GM21447 (cell line): ENCODE results near the gene OTUB2.
A peak's percentile ranks its signal among the peaks of the same experiment; 100 is the strongest.

Experiments
- ATAC-seq: cut with Tn5 transposase; IDR thresholded peaks from one replicate; pipeline ENCODE4 v1.9.1; 2021; ENCODE audit not compliant: unreplicated experiment

The OTUB2 gene

DNA sequence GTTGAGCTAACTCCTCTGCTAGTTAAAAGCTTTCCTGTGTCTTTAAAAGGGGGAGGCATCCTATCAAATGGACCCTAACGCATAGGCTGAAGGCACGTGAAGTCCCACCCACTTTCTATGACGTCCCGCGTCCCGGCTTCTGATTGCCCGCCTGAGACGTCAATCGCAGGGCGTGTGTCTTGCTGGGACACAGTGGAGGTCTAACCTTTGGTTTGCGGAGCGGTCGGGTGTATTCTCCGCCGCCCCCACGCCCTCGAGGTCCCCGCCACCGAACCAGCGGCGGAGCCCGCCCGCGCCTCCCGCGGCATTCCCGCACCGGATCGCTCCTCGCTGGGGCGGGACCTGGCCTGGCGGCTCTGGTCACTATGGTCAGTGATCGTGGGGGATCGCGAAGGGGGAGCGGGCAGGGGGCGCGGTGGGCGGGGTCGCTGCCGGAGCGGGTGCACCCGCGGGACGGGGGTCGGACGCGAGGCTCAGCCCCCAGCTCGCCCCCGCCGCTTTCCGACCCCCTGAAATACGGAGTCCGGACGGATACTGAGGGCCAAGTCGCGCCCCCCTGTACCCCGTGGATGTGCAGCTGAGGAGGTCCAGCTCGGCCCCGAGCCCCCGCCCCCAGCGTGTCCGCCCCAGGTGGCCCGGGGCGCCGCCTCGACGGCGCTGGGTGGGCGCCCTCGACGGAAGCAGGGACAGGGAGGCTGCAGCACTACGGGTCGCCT is at the start of gene OTUB2:
OTUB2 (plus strand) TSS at position 168 of the 716 bp plus-strand sequence; CDS start at position 366, 198 bp downstream.
- ATAC-seq, result peak; percentile 99

DNA sequence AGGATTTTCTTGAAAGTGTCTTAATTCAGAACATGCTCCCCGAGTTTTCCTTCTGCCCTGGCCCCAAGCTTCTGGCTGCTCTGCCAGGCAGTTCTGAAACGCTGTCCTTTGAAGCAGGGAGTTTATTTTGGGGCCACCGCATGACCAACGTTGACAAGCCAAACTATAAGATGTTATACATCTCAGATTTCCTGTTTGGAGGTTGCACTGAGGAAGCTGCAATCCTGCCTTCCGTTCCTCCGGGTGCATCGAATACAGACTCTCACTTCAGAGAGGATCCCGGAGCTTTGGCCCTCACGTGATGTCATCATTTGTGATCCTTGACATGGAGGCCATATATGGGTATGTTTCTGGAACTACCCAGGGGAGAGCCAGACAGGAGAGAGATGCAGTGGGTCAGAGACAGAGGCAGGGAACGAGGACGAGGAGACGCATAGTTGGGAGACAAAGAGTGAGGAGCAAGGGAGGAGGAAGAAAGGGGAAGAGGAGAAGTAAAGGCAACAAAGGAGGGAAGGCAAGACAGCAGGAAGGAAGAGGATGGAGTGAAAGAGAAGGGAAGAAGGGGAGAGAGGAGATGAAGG is 49.6 kb upstream of the OTUB2 start, which contains the start of gene ASB2:
ASB2 (minus strand) TSS at position 94 of the 581 bp plus-strand sequence. CDS start 12,031 bp downstream, outside the sequence.
- ATAC-seq, result peak; percentile 23

DNA sequence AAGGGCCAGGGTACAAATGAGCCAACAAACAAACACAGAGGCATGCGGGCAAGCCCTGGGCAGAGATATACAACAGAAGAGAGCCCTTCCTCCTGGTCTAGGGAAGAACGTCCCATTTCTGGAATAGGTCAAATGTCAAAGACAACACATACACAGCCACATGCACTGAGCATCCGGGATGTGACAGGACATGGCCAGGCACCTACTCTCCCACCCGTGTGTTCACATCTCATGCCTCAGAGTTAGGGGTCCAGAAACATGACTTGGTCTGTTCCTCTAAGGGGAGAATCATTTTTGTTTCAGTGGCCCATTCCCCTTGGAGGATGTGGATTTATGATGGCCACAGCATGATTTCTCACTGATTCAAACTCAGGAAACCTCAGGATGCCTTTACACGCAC is 49.0 kb upstream of the OTUB2 start:
- ATAC-seq, result no peak

DNA sequence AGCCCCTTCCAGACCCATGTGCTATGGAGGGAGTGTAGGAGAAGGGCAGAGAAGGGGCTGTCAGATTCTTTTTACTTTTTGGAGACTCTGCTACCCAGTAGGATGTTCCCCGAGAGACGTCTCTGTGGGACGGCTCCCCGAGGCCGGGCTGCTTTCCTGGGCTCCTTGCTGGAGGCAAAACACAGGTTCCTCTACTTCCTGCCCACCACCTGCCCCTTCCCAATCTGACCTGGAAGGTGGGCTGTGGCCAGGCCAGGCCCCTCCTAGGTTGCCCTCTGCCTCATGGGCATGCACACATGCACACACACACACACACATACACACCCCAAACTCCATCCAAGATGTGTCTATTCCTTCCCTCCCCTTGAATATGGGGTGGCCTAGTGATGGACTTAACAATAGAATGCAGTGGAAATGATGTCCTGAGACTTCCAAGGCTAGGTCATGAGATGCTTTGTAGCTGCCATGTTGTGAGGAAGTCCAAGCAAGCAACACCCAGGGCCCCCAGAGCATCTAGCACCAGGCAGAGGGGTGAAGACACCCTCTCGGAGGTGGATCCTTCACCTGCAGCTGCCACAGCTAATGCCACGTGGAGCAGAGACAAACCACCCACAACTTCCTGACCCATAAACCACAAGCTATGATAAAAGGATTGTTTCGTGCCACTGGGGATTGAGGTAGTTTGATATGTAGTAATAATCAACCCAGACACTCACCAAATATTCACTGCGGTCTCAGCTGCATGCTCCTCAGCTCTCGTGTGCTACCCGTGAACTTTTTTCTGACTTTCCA is 48.2 kb upstream of the OTUB2 start:
- ATAC-seq, result peak; percentile 45

DNA sequence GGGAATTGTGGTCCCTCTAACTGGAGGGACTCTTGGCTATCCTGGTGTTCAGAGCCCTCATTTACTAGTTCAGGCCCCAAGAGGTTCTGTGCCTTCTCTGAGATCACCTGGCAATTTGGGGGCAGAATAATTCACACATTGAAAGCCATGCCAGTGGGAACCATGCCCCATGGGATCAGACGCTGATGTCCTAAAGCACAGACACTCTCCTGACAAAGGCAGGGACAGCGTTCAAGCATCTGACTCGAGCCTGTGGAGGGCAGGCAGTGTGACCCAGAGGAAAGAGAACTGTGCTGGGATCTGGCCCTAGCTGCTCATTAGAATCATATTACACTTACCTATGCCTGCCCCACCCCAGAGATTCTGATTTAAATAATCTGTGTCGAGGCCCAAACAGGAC is 47.4 kb upstream of the OTUB2 start:
- ATAC-seq, result no peak

DNA sequence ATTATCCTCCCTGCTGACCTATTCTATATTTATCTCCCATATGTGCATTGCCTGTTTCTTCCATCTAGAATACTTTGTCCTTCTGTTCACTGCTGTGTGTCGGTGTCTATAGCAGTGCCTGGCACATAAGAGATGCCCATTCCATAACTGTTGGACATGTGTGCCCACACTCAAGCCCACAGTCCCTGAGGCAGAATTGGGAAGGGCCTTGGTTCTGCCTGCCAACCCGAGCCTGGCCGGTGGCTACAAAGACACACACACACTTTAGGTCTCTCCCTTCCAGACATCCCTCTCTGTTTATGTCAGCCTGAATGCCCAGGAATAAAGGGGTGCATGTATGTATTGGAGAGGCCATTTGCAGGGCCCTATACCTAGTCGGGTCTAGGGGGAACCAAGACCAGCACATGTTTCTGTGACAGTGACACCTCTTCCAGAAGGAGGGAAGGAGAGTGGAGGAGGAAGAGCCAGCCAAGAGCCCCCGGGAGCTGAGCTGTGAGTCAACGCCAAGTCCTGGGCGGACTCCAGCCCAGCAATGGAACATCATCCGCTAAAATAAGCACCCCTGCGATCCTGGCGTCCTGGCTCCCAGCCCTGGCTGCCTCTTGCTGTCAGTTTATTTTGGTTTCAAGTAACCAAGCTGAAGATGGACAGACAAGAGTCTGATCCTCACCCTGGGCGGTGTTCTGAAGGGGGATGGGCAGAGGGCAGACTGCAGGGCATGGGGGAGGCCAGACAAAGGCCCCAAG is 45.5 kb upstream of the OTUB2 start:
- no peak for ATAC-seq

DNA sequence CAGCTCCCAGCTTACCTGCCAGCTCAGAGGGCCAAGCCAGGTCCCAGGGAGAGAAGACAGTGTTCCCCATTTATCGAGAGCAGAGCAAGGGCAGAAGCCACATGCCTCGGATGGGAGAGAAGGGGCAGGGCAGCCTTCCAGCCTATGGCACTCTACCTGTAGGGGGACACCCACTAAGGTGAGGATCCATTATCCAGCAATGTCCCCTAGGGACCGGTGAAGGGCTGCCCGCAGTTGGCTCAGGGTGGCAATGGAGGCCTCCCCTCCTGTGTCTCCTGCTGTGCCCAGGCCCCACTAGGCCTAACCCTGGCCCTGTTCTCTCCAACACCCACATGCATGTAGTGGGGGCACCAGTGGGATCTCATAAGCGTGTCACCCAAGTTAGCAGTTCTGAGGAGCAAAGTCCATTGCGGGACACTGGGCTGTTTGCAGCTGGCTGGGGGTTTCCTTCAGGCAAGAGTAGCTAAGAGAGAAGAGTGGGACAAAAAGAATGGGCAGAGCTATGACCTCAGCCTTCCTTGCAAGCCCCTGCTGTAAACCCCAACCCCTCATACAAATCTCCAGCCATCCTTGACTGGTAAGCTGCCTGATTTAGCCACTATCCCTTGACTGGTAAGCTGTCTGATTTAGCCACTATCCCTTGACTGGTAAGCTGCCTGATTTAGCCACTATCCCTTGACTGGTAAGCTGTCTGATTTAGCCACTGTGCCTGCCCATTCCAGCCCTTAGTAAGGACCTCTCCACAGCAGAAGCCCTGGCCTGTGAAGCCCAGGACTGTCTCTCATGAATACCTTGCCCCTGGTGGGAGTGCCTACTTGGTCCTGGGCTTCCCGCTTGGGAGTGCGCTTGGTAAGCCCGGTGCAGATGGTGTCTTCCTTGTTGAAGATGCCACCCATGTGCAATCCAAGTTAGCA is 44.6 kb upstream of the OTUB2 start:
- ATAC-seq, result no peak

DNA sequence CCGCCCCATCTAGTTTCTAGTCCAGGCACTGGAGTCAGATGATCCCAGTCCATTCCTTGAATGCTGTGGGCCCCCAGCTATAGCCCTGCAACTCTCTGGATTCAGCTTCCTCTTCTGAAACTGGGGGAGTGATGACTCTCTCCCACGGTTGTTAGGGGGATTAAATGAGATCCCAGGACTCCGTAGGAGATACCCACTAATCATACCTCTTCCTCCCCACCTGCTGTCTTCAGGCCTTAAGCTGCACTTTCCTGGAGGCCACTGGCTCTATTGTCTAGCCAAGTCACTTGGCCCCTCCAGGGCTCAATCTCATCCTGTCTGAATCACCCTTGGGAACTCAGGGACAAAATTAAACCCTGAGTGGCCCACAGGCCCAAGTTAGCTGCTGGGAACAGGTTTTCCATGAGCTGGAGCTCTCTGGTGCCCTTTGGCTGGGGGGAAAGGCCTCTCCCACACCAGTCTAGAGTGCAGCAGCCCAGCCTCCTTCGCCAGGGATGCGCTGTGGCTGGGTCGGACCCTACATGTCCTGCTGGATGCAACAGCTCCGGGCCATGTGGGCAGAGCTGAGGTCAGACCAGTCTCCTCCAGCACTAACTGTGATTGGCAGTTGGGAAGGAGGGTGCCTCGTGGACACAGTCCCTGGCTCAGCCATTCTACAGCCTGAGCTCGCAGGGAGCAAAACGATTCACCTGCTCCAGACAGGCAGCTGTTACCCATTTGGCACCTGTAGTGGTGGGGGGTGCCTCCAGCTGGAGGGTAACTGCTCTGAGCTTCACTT is 43.7 kb upstream of the OTUB2 start:
- ATAC-seq, result no peak

DNA sequence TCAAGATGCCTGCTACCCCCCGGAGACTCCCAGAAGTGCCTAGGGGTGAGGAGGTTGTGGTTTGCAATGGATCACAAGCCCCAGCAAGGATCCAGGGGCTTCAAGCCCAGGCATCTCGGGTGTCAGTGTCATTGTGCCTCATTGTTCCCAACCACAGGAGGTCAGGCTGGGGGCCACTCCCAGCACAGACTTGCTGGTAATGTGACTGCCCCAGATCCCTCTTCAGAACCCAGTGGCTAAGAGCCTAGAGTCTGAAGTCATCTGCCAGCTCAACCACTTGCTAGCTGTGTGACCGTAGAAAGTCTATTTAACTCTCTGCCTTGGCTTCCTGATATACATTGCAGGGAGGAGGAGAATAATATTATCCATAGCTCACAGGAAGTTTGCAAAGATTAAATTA is 42.1 kb upstream of the OTUB2 start:
- ATAC-seq, result no peak

DNA sequence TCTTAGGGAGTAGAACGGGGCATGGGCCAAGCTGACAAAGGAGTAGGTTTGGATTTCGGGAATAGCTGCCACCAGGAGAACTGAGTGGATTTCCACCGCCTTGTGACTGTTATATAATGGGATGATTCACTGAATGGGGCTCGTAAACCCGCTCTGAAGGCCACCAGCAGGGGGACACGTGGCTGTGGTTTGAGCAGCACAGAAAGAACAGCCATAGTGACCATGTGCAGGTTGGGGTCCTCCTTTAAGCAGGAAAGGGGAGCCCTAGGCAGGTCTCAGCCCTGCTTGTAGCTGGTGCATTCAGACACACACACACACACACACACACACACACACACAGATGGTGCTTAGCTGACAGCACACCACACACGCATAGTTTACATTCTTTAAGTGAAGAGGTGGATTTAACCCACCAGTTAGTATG is 41.1 kb upstream of the OTUB2 start:
- ATAC-seq, result no peak

DNA sequence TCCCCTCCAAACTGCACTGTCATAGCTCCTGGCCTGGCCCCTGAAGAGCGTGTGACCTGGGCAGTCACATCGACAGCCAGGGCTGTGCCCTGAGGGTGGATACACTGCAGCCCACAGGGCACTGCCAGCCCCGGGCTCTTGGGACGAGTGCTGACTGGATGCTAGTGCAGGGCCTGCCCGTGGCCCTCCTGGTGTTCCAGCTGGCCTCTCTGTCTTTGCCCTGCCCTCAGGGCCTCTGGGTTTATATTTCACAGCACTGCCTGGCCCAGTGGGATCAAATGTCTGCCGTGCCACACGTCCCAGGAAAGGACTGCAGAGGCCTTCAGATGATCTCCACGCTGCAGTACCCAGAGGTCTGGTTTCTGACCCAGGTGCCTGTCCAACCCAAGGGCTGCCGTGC is 39.2 kb upstream of the OTUB2 start:
- no peak for ATAC-seq

DNA sequence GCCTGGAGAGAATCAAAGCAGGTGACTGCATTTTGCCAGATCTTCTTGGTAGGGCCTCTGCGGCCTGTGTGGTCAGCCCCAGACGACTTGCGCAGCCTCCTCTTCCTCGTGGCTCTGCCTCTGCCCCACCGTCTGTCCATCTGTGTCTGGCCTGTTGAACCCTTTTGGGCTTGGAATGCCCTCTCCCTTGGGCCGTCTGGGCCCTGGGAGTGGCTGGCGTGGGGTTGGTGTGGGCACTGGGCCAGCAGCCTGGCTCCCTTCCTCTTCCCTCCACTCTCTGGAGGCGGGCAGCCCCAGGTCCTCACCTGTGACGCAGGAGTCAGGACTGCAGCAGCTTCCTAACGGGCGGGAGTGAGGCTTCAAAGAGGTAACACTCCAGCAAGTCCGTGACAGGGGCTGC is 38.8 kb upstream of the OTUB2 start:
- ATAC-seq, result no peak

DNA sequence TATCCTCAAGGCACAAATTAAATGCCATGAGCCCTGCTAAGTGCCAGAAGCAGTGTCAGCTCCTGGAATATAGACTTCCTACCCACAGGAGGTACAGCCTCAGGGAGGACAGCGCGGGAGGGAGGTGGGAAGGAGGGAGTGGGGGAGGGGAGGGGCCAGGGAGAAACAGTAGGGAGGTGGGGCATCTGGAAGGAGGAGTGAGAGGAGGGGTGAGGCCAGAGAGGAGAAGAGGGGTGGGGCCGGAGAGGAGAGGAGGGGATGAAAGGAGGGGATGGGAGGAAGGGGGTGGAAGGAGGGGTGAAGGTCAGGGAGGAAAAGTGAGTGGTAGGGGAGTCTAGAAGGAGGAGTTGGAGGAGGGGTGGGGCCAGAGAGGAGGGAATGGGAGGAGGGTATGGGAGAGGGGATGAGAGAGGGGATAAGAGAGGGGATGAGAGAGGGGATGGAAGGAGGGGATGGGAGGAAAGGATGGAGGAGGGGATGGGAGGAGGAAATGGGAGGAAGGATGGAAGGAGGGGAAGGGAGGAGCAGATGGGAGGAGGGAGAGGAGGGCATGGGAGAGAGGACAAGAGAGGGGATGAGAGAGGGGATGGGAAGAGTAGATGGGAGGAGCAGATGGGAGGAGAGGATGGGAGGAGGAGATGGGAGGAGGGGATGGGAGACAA is 38.2 kb upstream of the OTUB2 start:
- no peak for ATAC-seq

DNA sequence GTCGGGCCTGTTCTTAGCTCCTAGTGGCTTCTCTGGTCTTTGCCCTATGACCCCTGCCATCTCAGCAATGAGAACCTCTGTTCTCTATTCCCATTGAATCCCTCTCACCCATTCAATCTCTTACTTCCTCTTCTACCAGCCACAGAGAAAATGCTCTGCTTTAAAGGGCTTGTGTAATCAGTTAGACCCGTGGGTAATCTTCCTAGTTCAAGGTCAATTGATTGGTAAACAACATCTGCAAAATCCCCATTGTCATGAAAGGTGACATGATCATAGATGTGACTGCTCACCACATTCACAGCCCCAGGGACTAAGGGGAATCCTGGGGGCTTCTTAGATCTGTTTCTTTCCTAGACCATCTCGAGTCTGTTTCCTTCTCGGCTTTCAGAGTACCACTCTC is 36.2 kb upstream of the OTUB2 start:
- peak; percentile 64 for ATAC-seq

DNA sequence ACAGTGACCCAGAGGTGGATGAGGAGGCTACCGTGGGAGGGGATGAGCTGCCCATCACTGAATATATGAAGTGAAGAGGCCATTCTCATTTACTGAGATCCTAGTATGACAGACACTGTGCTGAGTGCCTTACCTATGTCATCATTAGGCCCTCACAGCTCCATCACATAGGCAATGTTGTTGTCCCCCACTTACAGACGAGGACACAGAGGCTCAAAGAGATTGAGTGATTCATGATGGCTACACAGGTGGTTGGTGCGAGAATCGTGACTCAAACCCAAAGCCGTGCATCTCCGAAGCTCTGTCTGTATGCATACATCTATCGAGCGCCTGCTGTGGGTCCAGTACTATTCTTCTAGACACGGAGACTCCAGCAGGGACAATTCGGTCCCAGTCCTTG is 34.9 kb upstream of the OTUB2 start:
- no peak for ATAC-seq

DNA sequence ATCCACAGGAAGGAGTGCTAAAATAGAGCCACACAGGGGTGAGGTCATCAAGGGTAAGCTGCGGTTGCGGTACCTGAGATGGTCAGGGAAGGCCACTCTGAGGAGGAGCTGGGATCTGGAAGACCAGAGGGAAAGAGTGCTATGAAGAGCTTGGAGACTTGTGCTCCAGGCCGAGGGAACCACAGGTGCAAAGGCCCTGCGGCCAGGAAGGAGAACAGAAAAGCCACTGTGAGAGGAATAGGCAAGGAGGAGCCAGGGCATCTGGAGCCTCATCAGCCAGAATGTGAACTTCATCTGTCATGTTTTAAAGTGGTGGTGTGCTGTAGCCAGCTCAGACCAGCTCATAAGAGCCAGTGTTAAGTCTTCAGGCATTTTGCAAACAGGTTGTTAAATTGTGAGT is 34.5 kb upstream of the OTUB2 start:
- no peak for ATAC-seq

DNA sequence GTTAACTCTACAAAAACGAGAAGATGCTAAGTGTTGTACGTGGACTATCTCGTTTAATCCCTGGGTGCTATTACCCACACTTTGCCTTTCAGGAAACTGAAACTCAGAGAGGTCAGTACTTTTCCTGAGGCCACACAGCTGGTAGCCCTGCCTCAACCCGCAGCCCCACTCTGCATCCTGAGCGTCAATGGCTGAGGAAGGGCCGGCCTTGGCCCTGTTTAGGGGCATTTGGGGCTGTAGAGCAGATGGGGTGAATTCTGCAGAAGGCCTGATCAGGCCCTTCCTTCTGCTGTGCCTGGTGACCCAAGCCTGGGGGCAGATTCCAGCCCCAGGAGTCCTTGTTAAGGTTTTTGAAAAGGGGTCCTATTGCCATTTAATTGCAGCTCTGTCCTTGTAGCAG is 32.8 kb upstream of the OTUB2 start:
- no peak for ATAC-seq

DNA sequence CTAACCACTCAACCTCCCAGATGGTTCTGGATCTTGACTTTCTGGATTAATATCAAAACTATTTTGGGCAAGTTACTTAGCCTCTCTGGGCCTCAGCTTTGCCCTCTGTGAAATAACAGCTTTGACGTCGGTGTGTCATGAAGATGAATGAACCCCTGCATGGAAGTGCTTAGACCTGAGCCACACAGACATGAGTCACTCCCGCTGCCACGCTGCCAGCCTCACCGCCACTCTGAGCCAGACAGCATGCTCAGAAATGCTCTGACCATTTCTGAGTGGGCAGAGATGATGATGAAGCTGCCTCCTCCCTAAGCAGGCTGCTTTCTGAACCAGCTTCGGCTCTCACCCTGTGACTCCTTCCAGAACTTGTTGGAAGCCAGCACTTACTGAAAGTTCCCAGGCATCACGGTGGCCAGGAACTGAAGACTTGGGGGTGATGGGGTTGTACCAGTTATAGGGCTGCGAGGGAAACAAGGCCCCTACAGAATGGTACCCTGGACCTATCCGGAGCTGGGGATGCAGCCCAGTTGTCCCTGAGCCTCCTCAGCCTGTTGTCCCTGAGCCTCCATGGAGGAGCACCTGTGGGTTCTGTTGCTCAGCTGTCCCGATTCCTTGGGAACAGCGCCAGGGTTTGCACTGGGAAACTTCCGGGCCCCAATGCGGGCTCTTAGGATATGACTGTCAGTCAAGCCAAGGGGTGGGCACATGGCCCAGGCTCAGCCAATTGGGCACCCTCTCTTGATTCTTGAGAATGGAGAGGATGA is 31.0 kb upstream of the OTUB2 start:
- no peak for ATAC-seq
